AG04449 (cell line): ENCODE results near the gene DUS3L.
"Not testable (repeated sequence)": the region's sequence is repeated elsewhere in the genome, so short reads cannot be mapped to it uniquely, and the experiment has no call there.

ENCODE experiments used
- CTCF ChIA-PET: fragments of 350-600 bp; formaldehyde crosslinking; extraction: SDS; loops from one replicate; lab custom pipeline; 2021; ENCODE audit warnings: antibody characterized with exemption; lab: Yijun Ruan, JAX
- POLR2A ChIA-PET: fragments of 400-600, 350-600 bp; formaldehyde crosslinking; extraction: SDS; loops from one replicate; lab custom pipeline; 2020; ENCODE audit warnings: antibody characterized with exemption, inconsistent platforms; lab: Yijun Ruan, JAX
- DNase-seq: peaks from one replicate; pipeline ENCODE4 v3.0.0-alpha.2; 2010; ENCODE audit warnings: low read depth, low spot score
- H3K4me3 ChIP-seq: 2 replicates; pipeline ENCODE4 v1.5.1; 2011; ENCODE audit warnings: low read depth, mild to moderate bottlenecking, control low read depth, low read length
- CTCF ChIP-seq: IDR thresholded peaks from one replicate; pipeline ENCODE4 v1.5.1; 2011; ENCODE audit warnings: mild to moderate bottlenecking, moderate library complexity, low read length, control low read depth, inconsistent platforms; ENCODE audit not compliant: insufficient read depth; ENCODE audit errors: missing control alignments

The DUS3L gene

GRCh38 chr19:5753743-5754142 is 37.2 kb downstream of the DUS3L start:
- ChIA-PET POLR2A (no interaction called here), CTCF (no interaction called here)
- H3K4me3 ChIP-seq, result no peak overlapping the region
- DNase-seq, result no peak
- no peak for TF ChIP-seq CTCF

- CTCF ChIA-PET, result no interaction called here
- no peak overlapping the region for H3K4me3 ChIP-seq
- POLR2A ChIA-PET, result no interaction called here
- no peak for TF ChIP-seq CTCF
- DNase-seq, result no peak
Observed at GRCh38 chr19:5751709-5752108, 39.3 kb downstream of the DUS3L start.

- ChIA-PET CTCF (interaction anchor here (1.4 kb wide), 1 partner anchor 273 kb away, joined by 3 read pairs; no protein-coding TSS in a partner anchor), POLR2A (no interaction called here)
Observed at GRCh38 chr19:5749505-5749904, 41.5 kb downstream of the DUS3L start.

GRCh38 chr19:5748920-5749319 is 42.0 kb downstream of the DUS3L start:
- H3K4me3 ChIP-seq, POLR2A ChIA-PET, DNase-seq: not testable (repeated sequence)
- CTCF ChIA-PET, result interaction anchor here (0.8 to 2.2 kb wide), 2 partner anchors 28 to 44 kb away, joined by 3 to 7 read pairs; no protein-coding TSS in a partner anchor

More at GRCh38 chr19:5749505-5749904, 41.5 kb downstream of the DUS3L start:
- no peak for DNase-seq
- TF ChIP-seq CTCF, result no peak
- no peak overlapping the region for H3K4me3 ChIP-seq

GRCh38 chr19:5744999-5745398 is 46.0 kb downstream of the DUS3L start:
- POLR2A ChIA-PET, DNase-seq, CTCF ChIA-PET, H3K4me3 ChIP-seq: not testable (repeated sequence)

GRCh38 chr19:5743630-5744029 is 47.3 kb downstream of the DUS3L start:
- ChIA-PET POLR2A (no interaction called here), CTCF (interaction anchor here (0.7 to 2.4 kb wide), 3 partner anchors 12 to 31 kb away, joined by 3 to 7 read pairs (median 3); partner anchors contain the start of gene CATSPERD)
- no peak for TF ChIP-seq CTCF
- DNase-seq, result no peak
- H3K4me3 ChIP-seq, result no peak overlapping the region

GRCh38 chr19:5742051-5742450 is 48.9 kb downstream of the DUS3L start:
- ChIA-PET POLR2A (no interaction called here), CTCF (no interaction called here)
- no peak for DNase-seq

More at GRCh38 chr19:5742051-5742450, 48.9 kb downstream of the DUS3L start:
- no peak overlapping the region for H3K4me3 ChIP-seq
- TF ChIP-seq CTCF, result no peak
